Right cardiac atrium (tissue), 5 donors: ENCODE measurements around the gene UNC5C. TPM values are rescaled to one million over a fixed set of nuclear protein-coding genes. Genes with fewer than 3 reads are reported as not detected.
A peak's percentile ranks its signal among the peaks of the same experiment; 100 is the strongest.

ENCODE experiments used
- ATAC-seq, 2 donors: fragments of 200-7000 bp; cut with Tn5 transposase; one replicate each; pipeline versions ENCODE4 v1.8.0 to v1.9.1; 2020; ENCODE audit warnings: moderate library complexity in 2 of 2, mild to moderate bottlenecking in 1 of 2
- DNase-seq, 3 donors: peaks; one replicate each; pipeline ENCODE4 v3.0.0-alpha.2; 2020
- H3K27ac ChIP-seq: one replicate; pipeline ENCODE4 v1.5.1; 2013; ENCODE audit warnings: mild to moderate bottlenecking, low read length, control low read depth, moderate library complexity
- H3K27me3 ChIP-seq: one replicate; pipeline ENCODE4 v1.6.1; 2013; ENCODE audit not compliant: control insufficient read depth, insufficient read depth
- H3K4me1 ChIP-seq: one replicate; pipeline ENCODE4 v1.6.1; 2013; ENCODE audit warnings: low read length; ENCODE audit not compliant: control insufficient read depth, insufficient read depth
- H3K4me3 ChIP-seq: one replicate; pipeline ENCODE4 v1.5.1; 2013; ENCODE audit warnings: low read length, control low read depth
- H3K9me3 ChIP-seq: one replicate; pipeline ENCODE4 v1.6.1; 2013; ENCODE audit warnings: low read length; ENCODE audit not compliant: control insufficient read depth
- WGBS: extraction: QIAGEN DNeasy Blood & Tissue Kit; methylation state at CpG from one replicate; pipeline ENCODE4 v1.1.7; 2013; 5-methylcytosine and 5-hydroxymethylcytosine counted together
- intact Hi-C, 4 donors: fragments of 100-400 bp; cut with DNase I; formaldehyde crosslinking; loops; one replicate each; pipeline versions ENCODE4 v1.11.0 to v1.14.0; 2022 to 2023
- polyA plus RNA-seq: library from polyadenylated mRNA; stranded (reverse); fragments of 200-250 nt; gene quantifications from one replicate; pipeline ENCODE4 v1.2.3, GENCODE V29; 2013
- total RNA-seq, 4 donors: library from RNA; stranded (reverse); fragmentation: NEBNext Ultra II Directional; extraction: Animal tissue kit (Norgen Biotek cat#: 25700); gene quantifications; one replicate each; pipeline ENCODE4 v1.2.1, GENCODE V29; 2021
- donor health status: healthy with polysubstance abuse.
- donor health status: DM: no; HTN: yes; CAD: no.
- donor health status: DM: no; HTN: no; CAD: no.
- donor health status: DM: no; HTN: yes; CAD: no; lungs with severe emphysema.
- donor health status: DM: yes; HTN: yes; CAD: no.

The UNC5C gene
- total and polyA plus RNA-seq, 5 donors = 1.3 to 8.4 (median 5.8) TPM

DNA sequence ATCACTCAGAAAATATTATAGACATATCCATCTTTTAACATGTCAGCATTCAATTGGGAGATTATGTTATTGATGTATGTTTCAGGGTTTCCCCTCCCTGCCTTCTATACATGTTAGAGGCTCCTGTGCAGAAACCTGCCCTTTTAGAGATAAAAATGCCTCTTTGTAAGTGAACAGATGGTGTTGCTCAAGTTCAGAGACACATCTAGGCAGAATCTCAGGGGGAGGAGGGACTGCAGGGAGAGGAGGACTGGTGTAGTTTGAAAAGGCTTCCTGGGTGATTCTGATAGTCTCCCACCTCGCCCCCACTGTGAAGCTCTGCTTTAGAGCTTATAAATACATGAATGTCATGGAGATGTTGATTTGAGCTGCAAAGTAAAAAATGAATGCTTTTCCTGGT lies 12.0 kb upstream of the UNC5C start:
- intact Hi-C loops = no loop called here
- no peaks in the 10 kb centered on the region for H3K9me3 ChIP-seq
- no peak overlapping the region for H3K27ac ChIP-seq
- ATAC-seq (no peak), DNase-seq (no peak)
- H3K4me1 ChIP-seq = no peaks in the 10 kb centered on the region
- WGBS = 73% methylated on average over 1 of the region's 1 CpG
- no peak overlapping the region for H3K4me3 ChIP-seq
- H3K27me3 ChIP-seq = no peaks in the 10 kb centered on the region

- Histone ChIP-seq H3K27ac (no peak overlapping the region), H3K9me3 (no peaks in the 10 kb centered on the region), H3K4me1 (no peaks in the 10 kb centered on the region), H3K4me3 (no peak overlapping the region), H3K27me3 (no peaks in the 10 kb centered on the region)
- intact Hi-C loops = no loop called here
- ATAC-seq = no peak
- WGBS = 76% methylated on average over 4 of the region's 4 CpGs
- no peak for DNase-seq
These were observed 7.6 kb upstream of the UNC5C start for GRCh38 chr4:95556207-95556859.

DNA sequence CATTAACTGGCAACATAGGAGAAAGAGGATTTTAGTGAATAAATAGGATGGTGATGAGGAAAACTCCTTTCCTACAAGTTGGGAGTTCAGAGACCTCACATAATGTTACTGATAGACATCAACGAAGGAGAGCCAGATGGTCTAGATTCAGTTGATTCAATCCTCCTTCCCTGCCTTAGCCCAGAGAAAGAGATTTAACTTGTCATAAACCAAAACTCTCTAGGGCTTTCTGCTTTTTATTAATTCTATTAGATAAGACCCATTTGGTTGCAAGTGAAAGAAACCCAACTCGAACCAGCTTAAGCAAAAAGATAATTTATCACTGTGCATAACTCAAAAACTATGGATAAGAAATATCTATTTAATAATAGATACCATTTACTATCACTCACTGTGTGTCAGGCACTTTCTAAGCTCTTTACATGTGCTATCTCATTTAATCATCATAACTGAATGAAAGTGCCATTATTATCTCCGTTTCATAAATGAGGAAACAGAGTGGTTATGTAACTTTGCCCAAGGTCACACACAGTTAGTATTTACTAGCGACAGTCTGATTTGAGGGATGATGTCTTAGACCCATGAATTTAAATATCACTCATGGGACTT lies 4.3 kb upstream of the UNC5C start:
- Histone ChIP-seq H3K4me1 (no peaks in the 10 kb centered on the region), H3K27me3 (no peaks in the 10 kb centered on the region), H3K27ac (no peak overlapping the region), H3K4me3 (no peak overlapping the region), H3K9me3 (no peaks in the 10 kb centered on the region)
- WGBS = 63% methylated on average over 4 of the region's 4 CpGs
- no peak for ATAC-seq
- no peak for DNase-seq
- intact Hi-C loops = no loop called here

DNA sequence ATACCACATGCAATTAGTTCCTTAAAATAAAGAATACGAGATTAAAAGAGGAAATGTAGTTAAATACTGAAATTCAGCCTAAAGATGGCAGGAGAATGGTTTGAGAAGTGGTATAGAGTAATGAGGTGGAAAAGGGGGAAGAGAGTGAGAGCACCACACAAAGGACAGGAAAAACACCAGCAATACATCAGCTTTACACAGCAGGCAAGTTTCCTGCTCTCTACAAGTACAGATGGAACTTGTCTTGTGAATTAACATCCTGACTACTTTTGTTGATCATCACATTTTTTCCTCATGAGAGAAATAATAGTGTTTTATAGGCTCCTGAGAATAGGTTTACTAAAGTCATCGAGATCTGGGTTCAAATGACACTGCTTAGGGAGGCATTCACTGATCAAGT lies 2.9 kb upstream of the UNC5C start:
- no peak for DNase-seq
- Histone ChIP-seq H3K4me1 (no peaks in the 10 kb centered on the region), H3K4me3 (no peak overlapping the region), H3K9me3 (no peaks in the 10 kb centered on the region), H3K27ac (no peak overlapping the region), H3K27me3 (no peaks in the 10 kb centered on the region)
- 65% methylated on average over 2 of the region's 2 CpGs for WGBS
- ATAC-seq = no peak
- intact Hi-C loops = no loop called here

DNA sequence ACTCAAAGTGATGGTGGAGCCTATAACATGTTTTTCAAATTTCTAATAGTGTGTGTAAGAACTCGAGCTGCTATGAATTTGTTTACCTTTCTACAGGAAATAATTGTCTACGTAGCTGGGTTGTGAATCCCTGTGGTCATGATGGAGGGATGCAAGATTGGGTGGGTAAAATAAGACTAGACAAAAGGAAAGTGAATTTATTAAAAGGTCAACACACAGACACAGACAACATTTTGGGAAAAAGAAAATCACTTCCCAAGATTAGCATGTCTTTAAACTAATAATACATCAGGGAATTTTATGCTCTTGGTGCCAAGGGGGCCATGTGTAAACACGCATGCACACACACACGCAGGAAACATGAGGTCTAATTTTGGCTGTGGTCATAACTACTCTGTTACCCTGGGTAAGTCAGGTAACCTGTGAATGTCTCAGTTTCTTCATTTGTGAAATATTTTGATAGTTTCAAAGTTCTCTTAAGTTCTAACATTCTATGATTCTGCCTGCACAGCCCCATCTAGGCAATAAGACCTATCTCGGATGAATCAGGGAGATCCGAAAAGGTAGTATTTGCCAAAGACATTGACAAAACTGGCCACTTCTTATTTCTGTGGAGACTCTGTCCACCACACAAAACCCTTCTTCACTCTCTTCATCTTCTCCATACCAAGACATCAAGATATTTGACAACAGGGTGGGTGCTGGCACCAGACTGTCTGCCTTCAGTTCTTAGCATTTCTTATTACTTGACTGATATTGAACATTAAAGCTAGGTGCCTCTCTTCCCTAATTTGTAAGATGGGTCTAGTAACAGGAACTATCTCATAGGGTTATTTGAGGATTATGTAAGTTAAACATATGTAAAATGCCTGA lies 1.6 kb upstream of the UNC5C start:
- Histone ChIP-seq H3K4me3 (peak overlapping the region; percentile 75), H3K9me3 (no peaks in the 10 kb centered on the region), H3K27me3 (no peaks in the 10 kb centered on the region), H3K27ac (no peak overlapping the region), H3K4me1 (no peaks in the 10 kb centered on the region)
- ATAC-seq (no peak), DNase-seq (no peak)
- 33% methylated on average over 6 of the region's 6 CpGs for WGBS
- intact Hi-C loops = no loop called here

DNA sequence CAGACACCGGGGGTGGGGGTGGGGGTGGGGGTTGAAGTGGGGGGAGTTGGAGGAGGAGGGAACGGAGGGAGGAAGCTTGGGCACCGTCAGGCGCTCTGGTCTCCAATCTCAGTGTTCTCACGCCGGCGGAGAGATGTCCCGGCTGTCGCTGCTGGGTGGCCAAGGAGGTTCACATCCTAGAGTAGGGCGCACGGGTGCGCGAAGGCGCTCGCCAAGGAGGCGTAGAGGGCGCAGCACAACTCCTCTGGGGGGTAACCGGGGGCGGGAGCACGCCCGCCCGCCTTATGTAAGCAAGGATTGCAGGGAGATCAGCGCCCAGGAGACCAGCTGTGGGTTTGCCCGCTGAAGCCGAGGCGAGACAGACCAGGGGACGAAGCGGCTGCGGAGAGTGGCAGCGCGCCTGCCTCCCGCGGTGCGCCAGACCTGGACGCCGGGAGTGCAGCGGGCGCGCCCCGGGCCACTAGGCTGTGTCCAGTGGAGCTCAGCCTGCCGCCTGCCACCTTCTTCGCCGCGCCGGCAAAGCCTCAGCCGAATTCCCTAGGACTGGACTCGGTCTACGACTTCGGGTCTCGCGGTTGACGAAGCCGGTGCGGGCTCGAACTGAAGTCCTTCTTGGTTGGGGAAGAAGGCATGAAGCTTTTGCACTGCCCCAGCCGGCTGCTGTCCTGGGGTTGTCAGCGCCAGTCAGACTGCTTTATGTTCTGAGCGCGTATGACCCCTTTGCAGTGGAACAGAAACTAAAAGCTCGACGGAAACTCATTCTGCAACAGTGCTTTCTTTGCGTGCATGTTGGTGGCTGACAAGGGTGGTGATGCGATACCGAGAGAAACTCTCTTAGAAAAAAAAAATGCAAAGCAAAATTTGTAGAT lies 707 bp upstream of the UNC5C start:
- DNase-seq (peak; percentile 86 to 93 (median 91)), ATAC-seq (peak; percentile 81 to 83)
- Histone ChIP-seq H3K9me3 (no peaks in the 10 kb centered on the region), H3K4me3 (peak overlapping the region; percentile 75), H3K27ac (peak overlapping the region; percentile 73), H3K4me1 (no peaks in the 10 kb centered on the region), H3K27me3 (no peaks in the 10 kb centered on the region)
- WGBS = under 1% methylated on average over 64 of the region's 64 CpGs
- intact Hi-C loops = no loop called here

- no peaks in the 10 kb centered on the region for H3K9me3 ChIP-seq
- H3K27ac ChIP-seq = peak overlapping the region; percentile 11
- DNase-seq (peak; percentile 36 to 73 (median 60)), ATAC-seq (peak; percentile 4 to 27)
- no peaks in the 10 kb centered on the region for H3K4me1 ChIP-seq
- peak overlapping the region; percentile 75 for H3K4me3 ChIP-seq
- under 1% methylated on average over 41 of the region's 41 CpGs for WGBS
- H3K27me3 ChIP-seq = no peaks in the 10 kb centered on the region
- intact Hi-C loops = no loop called here
These were observed 880 bp downstream of the UNC5C start for GRCh38 chr4:95547715-95548471.

GRCh38 chr4:95546866-95547714 lies 1.7 kb downstream of the UNC5C start:
- H3K27me3 ChIP-seq = no peaks in the 10 kb centered on the region
- H3K9me3 ChIP-seq = no peaks in the 10 kb centered on the region
- peak overlapping the region; percentile 75 for H3K4me3 ChIP-seq
- H3K27ac ChIP-seq = peak overlapping the region; percentile 30
- ATAC-seq = no peak
- H3K4me1 ChIP-seq = no peaks in the 10 kb centered on the region
- 10% methylated on average over 22 of the region's 22 CpGs for WGBS
- intact Hi-C loops = no loop called here
- DNase-seq = peak; percentile 19 to 66 (median 55)

DNA sequence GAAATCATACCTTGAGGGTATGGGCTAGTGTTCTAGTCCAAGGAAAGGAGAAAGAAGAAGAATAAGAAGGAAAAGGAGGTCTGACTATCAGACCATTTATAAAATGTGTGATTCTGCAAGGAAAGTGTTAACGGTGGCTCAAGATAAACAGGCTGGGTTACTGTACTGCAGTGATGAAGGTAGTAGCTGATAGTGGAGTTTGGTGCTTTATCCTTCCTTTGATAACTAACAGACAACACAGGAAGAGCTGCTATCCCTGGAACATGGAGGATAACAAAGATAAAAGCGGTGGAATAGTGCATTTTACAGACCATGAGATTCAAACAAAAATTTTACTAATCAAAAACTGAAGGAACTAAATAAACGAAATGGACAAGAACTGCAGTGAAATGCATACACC lies 2.6 kb downstream of the UNC5C start:
- ATAC-seq (no peak), DNase-seq (no peak)
- 26% methylated on average over 3 of the region's 3 CpGs for WGBS
- no peaks in the 10 kb centered on the region for H3K9me3 ChIP-seq
- no peaks in the 10 kb centered on the region for H3K27me3 ChIP-seq
- no peak overlapping the region for H3K27ac ChIP-seq
- intact Hi-C loops = no loop called here
- no peaks in the 10 kb centered on the region for H3K4me1 ChIP-seq
- H3K4me3 ChIP-seq = peak overlapping the region; percentile 75
